ENCODE measurements around the gene LMCD1. TPM values are rescaled to one million over a fixed set of nuclear protein-coding genes. Genes with fewer than 3 reads are reported as not detected.

Gene LMCD1
- total RNA-seq, 2 experiments from 2014 or later = 0.36 to 0.55 TPM

GRCh38 chr3:8546609-8547008 lies 45.0 kb downstream of the LMCD1 start:
- CTCF ChIA-PET = no interaction called here
- no peak for ATAC-seq (ENCODE audit: poor library complexity)

GRCh38 chr3:8548502-8549275 lies 47.1 kb downstream of the LMCD1 start:
- peaks cover 0 to 9% of the 10 kb centered on the region in 2 experiments for H3K9me3 ChIP-seq (ENCODE audit: control insufficient read depth in 1 of 2, insufficient read depth in 1 of 2, low read length in 2 of 2)
- no peaks in the 10 kb centered on the region for H3K36me3 Mint-ChIP-seq (ENCODE audit: low read depth)
- H3K27ac Mint-ChIP-seq = no peak overlapping the region
- H3K4me3 Mint-ChIP-seq = no peak overlapping the region
- no peaks in the 10 kb centered on the region for H3K27me3 Mint-ChIP-seq
- ChIA-PET POLR2A (no interaction called here), CTCF (no interaction called here)
- H3K4me3 ChIP-seq (ENCODE audit: low read length) = no peak overlapping the region
- no peaks in the 10 kb centered on the region for H3K9me3 Mint-ChIP-seq
- TF ChIP-seq CTCF (IDR thresholded peaks at IDR 0.05) = no peak
- H3K27ac ChIP-seq (ENCODE audit: low read depth in 1 of 2, low read length in 2 of 2) = no peak overlapping the region
- intact Hi-C loops (cut with DNase I, micrococcal nuclease) = no loop called here
- DNase-seq = no peak
- H3K4me1 Mint-ChIP-seq (ENCODE audit: low read depth) = no peaks in the 10 kb centered on the region
- no peaks in the 10 kb centered on the region for H3K4me1 ChIP-seq (ENCODE audit: insufficient read depth, low read length)
- ATAC-seq (ENCODE audit: poor library complexity) = no peak
- no peaks in the 10 kb centered on the region for H3K36me3 ChIP-seq (ENCODE audit: insufficient read depth, low read length)
- no peaks in the 10 kb centered on the region for H3K27me3 ChIP-seq (ENCODE audit: control insufficient read depth in 1 of 2, insufficient read depth in 2 of 2, low read length in 2 of 2)

More at GRCh38 chr3:8546609-8547008, 45.0 kb downstream of the LMCD1 start:
- Histone ChIP-seq H3K27me3 (ENCODE audit: control insufficient read depth in 1 of 2, insufficient read depth in 2 of 2, low read length in 2 of 2) (no peaks in the 10 kb centered on the region), H3K4me3 (ENCODE audit: low read length) (no peak overlapping the region), H3K36me3 (ENCODE audit: insufficient read depth, low read length) (no peaks in the 10 kb centered on the region), H3K27ac (ENCODE audit: low read depth in 1 of 2, low read length in 2 of 2) (no peak overlapping the region), H3K4me1 (ENCODE audit: insufficient read depth, low read length) (no peaks in the 10 kb centered on the region), H3K9me3 (ENCODE audit: control insufficient read depth in 1 of 2, insufficient read depth in 1 of 2, low read length in 2 of 2) (peaks cover 0 to 9% of the 10 kb centered on the region in 2 experiments)
- Mint-ChIP-seq H3K9me3 (no peaks in the 10 kb centered on the region), H3K4me3 (no peak overlapping the region), H3K4me1 (ENCODE audit: low read depth) (no peaks in the 10 kb centered on the region), H3K27me3 (no peaks in the 10 kb centered on the region), H3K36me3 (ENCODE audit: low read depth) (no peaks in the 10 kb centered on the region), H3K27ac (no peak overlapping the region)
- no peak for DNase-seq
- intact Hi-C loops (cut with DNase I, micrococcal nuclease) = no loop called here
- POLR2A ChIA-PET = no interaction called here
- TF ChIP-seq CTCF (IDR thresholded peaks at IDR 0.05) = no peak

- Mint-ChIP-seq H3K4me1 (ENCODE audit: low read depth) (no peaks in the 10 kb centered on the region), H3K9me3 (no peaks in the 10 kb centered on the region), H3K27me3 (no peaks in the 10 kb centered on the region), H3K27ac (no peak overlapping the region), H3K4me3 (no peak overlapping the region), H3K36me3 (ENCODE audit: low read depth) (no peaks in the 10 kb centered on the region)
- no peak overlapping the region for H3K27ac ChIP-seq (ENCODE audit: low read depth in 1 of 2, low read length in 2 of 2)
- CTCF ChIA-PET = no interaction called here
- no peaks in the 10 kb centered on the region for H3K4me1 ChIP-seq (ENCODE audit: insufficient read depth, low read length)
- H3K9me3 ChIP-seq (ENCODE audit: control insufficient read depth in 1 of 2, insufficient read depth in 1 of 2, low read length in 2 of 2) = peaks cover 0 to 9% of the 10 kb centered on the region in 2 experiments
- no peak overlapping the region for H3K4me3 ChIP-seq (ENCODE audit: low read length)
- no peak for TF ChIP-seq CTCF (IDR thresholded peaks at IDR 0.05)
- no peak for DNase-seq
- H3K27me3 ChIP-seq (ENCODE audit: control insufficient read depth in 1 of 2, insufficient read depth in 2 of 2, low read length in 2 of 2) = no peaks in the 10 kb centered on the region
- intact Hi-C loops (cut with DNase I, micrococcal nuclease) = no loop called here
- POLR2A ChIA-PET = no interaction called here
- ATAC-seq (ENCODE audit: poor library complexity) = no peak
- no peaks in the 10 kb centered on the region for H3K36me3 ChIP-seq (ENCODE audit: insufficient read depth, low read length)
These were observed 47.7 kb downstream of the LMCD1 start for GRCh38 chr3:8549354-8549753.
